SK-N-SH treated with all-trans-retinoic acid at 6 μM for 48 hours (cell line): ENCODE results near the gene GSN.

Experiments used
- ATAC-seq: fragments of 200-7000 bp; cut with Tn5 transposase; 3 replicates; pipeline ENCODE4 v1.9.1; 2020; ENCODE audit warnings: mild to moderate bottlenecking, moderate library complexity
- BACH2 ChIP-seq: fragments of 250-450 bp; sonication (Bioruptor Pico); IDR thresholded peaks from 2 replicates; pipeline ENCODE4 v1.9.0; 2021; ENCODE audit warnings: mild to moderate bottlenecking, borderline replicate concordance
- CREB5 ChIP-seq: fragments of 250-450 bp; sonication (Bioruptor Pico); IDR thresholded peaks from 2 replicates; pipeline ENCODE4 v1.5.1; 2020; ENCODE audit warnings: low read depth, mild to moderate bottlenecking, moderate library complexity
- CSDC2 ChIP-seq: fragments of 250-450 bp; sonication (Bioruptor Pico); IDR thresholded peaks from 2 replicates; pipeline ENCODE4 v1.5.0; 2020; ENCODE audit warnings: mild to moderate bottlenecking, moderate library complexity
- GLIS3 ChIP-seq: fragments of 250-450 bp; sonication (Bioruptor Pico); IDR thresholded peaks from 2 replicates; pipeline ENCODE4 v1.5.0; 2020; ENCODE audit warnings: mild to moderate bottlenecking, moderate library complexity
- ISL1 ChIP-seq: fragments of 250-450 bp; sonication (Bioruptor Pico); IDR thresholded peaks from 2 replicates; pipeline ENCODE4 v2.1.2; 2022; ENCODE audit warnings: mild to moderate bottlenecking, moderate library complexity
- OSR1 ChIP-seq: fragments of 250-450 bp; sonication (Bioruptor Pico); IDR thresholded peaks from 2 replicates; pipeline ENCODE4 v1.8.0; 2022; ENCODE audit warnings: moderate library complexity, mild to moderate bottlenecking, inconsistent platforms
- PATZ1 ChIP-seq: fragments of 250-450 bp; sonication (Bioruptor Pico); IDR thresholded peaks from 2 replicates; pipeline ENCODE4 v1.8.0; 2020; ENCODE audit warnings: mild to moderate bottlenecking, moderate library complexity, borderline replicate concordance
- PPARA ChIP-seq: fragments of 250-450 bp; sonication (Bioruptor Pico); IDR thresholded peaks from 2 replicates; pipeline ENCODE4 v1.5.0; 2020; ENCODE audit warnings: mild to moderate bottlenecking, borderline replicate concordance
- RARB ChIP-seq: fragments of 250-450 bp; sonication (Bioruptor Pico); IDR thresholded peaks from 2 replicates; pipeline ENCODE4 v1.8.0; 2021; ENCODE audit warnings: mild to moderate bottlenecking, moderate library complexity
- SNAI2 ChIP-seq: fragments of 250-450 bp; sonication (Bioruptor Pico); IDR thresholded peaks from 2 replicates; pipeline ENCODE4 v1.5.0; 2020; ENCODE audit warnings: mild to moderate bottlenecking, moderate library complexity
- TCF4 ChIP-seq: fragments of 250-450 bp; sonication (Bioruptor Pico); IDR thresholded peaks from 2 replicates; pipeline ENCODE4 v1.8.0; 2021; ENCODE audit warnings: mild to moderate bottlenecking, moderate library complexity, borderline replicate concordance
- ZC3H10 ChIP-seq: fragments of 250-450 bp; sonication (Bioruptor Pico); IDR thresholded peaks from 2 replicates; pipeline ENCODE4 v1.5.1; 2021; ENCODE audit warnings: mild to moderate bottlenecking, moderate library complexity
- ZFP3 ChIP-seq: fragments of 250-450 bp; sonication (Bioruptor Pico); IDR thresholded peaks from 2 replicates; pipeline ENCODE4 v1.5.0; 2020; ENCODE audit warnings: mild to moderate bottlenecking, moderate library complexity
- ZFP30 ChIP-seq: fragments of 450-650 bp; formaldehyde crosslinking; IDR thresholded peaks from 2 replicates; pipeline ENCODE4 v1.5.0; 2022; ENCODE audit warnings: mild to moderate bottlenecking, moderate library complexity
- ZNF70 ChIP-seq: fragments of 450-650 bp; formaldehyde crosslinking; IDR thresholded peaks from 2 replicates; pipeline ENCODE4 v1.5.0; 2020; ENCODE audit warnings: mild to moderate bottlenecking, moderate library complexity
- ZNF8 ChIP-seq: fragments of 450-650 bp; formaldehyde crosslinking; IDR thresholded peaks from 2 replicates; pipeline ENCODE4 v1.5.0; 2020; ENCODE audit warnings: mild to moderate bottlenecking, moderate library complexity
- TF ChIP-seq, protein P1 (sequence below): fragments of 250-450 bp; sonication (Bioruptor Pico); IDR thresholded peaks from 2 replicates; pipeline ENCODE4 v1.5.1; 2021; ENCODE audit warnings: mild to moderate bottlenecking, moderate library complexity
- TF ChIP-seq, protein P2 (sequence below): fragments of 250-450 bp; sonication (Bioruptor Pico); IDR thresholded peaks from 2 replicates; pipeline ENCODE4 v1.8.0; 2021; ENCODE audit warnings: low read depth, mild to moderate bottlenecking, moderate library complexity, borderline replicate concordance

GSN gene

DNA sequence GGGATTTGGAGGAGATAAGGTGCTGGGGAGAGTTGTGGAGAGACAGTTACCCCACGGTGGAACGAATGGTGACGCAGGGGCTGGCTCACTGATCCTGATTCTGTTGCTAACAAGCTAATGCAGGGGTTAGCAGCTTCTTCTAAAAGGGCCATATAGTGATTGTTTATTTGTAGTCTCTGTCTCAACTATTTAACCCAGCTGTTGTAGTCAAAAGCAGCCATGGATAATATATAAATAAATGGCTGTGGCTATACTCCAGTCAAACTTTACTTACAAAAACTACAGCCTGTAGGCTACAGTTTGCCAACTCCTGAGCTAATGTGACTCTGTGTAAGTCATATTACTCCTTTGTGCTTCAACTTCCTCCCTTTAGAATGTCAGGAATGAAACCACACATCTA, 80.3 kb downstream of the GSN start:
- TF ChIP-seq SNAI2 (CRISPR knock-in tag) (no peak), RARB (no peak), BACH2 (CRISPR knock-in tag) (no peak), ZC3H10 (CRISPR knock-in tag) (no peak), ZFP3 (CRISPR knock-in tag) (no peak), OSR1 (CRISPR knock-in tag) (no peak), PATZ1 (CRISPR knock-in tag) (no peak), CREB5 (CRISPR knock-in tag) (no peak), ZNF70 (CRISPR knock-in tag) (no peak), TCF4 (no peak)
- TF ChIP-seq, protein P1, sequence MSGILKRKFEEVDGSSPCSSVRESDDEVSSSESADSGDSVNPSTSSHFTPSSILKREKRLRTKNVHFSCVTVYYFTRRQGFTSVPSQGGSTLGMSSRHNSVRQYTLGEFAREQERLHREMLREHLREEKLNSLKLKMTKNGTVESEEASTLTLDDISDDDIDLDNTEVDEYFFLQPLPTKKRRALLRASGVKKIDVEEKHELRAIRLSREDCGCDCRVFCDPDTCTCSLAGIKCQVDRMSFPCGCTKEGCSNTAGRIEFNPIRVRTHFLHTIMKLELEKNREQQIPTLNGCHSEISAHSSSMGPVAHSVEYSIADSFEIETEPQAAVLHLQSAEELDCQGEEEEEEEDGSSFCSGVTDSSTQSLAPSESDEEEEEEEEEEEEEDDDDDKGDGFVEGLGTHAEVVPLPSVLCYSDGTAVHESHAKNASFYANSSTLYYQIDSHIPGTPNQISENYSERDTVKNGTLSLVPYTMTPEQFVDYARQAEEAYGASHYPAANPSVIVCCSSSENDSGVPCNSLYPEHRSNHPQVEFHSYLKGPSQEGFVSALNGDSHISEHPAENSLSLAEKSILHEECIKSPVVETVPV (CRISPR knock-in tag): no peak
- no peak for ATAC-seq

GRCh38 chr9:121349009-121349408, 81.0 kb downstream of the GSN start:
- ATAC-seq: no peak
- TF ChIP-seq CREB5 (CRISPR knock-in tag) (no peak), SNAI2 (CRISPR knock-in tag) (no peak), ZNF70 (CRISPR knock-in tag) (no peak), ZC3H10 (CRISPR knock-in tag) (no peak), GLIS3 (CRISPR knock-in tag) (no peak), BACH2 (CRISPR knock-in tag) (no peak), OSR1 (CRISPR knock-in tag) (no peak), CSDC2 (CRISPR knock-in tag) (no peak), ZFP3 (CRISPR knock-in tag) (no peak), PPARA (CRISPR knock-in tag) (no peak)
- TF ChIP-seq, protein P2, sequence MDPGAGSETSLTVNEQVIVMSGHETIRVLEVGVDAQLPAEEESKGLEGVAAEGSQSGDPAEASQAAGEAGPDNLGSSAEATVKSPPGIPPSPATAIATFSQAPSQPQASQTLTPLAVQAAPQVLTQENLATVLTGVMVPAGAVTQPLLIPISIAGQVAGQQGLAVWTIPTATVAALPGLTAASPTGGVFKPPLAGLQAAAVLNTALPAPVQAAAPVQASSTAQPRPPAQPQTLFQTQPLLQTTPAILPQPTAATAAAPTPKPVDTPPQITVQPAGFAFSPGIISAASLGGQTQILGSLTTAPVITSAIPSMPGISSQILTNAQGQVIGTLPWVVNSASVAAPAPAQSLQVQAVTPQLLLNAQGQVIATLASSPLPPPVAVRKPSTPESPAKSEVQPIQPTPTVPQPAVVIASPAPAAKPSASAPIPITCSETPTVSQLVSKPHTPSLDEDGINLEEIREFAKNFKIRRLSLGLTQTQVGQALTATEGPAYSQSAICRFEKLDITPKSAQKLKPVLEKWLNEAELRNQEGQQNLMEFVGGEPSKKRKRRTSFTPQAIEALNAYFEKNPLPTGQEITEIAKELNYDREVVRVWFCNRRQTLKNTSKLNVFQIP (CRISPR knock-in tag): no peak

- ATAC-seq: no peak
- no peak for TF ChIP-seq ISL1
- TF ChIP-seq ZFP30: no peak
- no peak for TF ChIP-seq SNAI2 (CRISPR knock-in tag)
- TF ChIP-seq ZFP3 (CRISPR knock-in tag): no peak
These were observed 82.1 kb downstream of the GSN start for GRCh38 chr9:121350036-121350435.

DNA sequence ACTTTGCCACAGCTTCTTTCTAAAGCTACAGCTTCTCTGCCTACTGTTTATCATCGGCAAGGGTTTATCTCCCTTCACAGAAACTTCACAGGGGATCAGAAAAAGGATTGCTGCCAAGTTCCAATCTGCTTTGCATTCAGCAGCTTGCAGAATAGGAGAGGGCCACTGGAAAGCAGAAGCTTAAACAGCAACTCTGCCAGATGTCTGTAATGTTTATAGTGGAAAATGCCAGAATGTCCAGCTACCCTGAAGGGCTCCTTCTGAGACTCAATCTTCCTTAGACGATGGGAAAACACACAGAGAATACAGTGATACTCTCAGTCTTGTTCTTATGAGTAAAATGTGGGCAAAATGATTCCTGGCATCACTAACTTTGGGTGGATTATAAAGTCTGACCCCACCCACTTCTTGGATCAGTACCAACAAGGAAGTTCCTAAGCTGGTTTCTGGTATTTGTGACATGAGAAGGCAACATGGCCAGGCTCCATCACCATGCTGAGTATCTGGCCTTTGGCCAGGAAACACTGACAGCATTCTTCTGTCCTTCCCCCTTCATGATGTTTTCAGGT, 83.1 kb downstream of the GSN start:
- ATAC-seq: peak; percentile 89

More for the DNA sequence above, 83.1 kb downstream of the GSN start:
- TF ChIP-seq TCF4 (peak; percentile 71), PPARA (CRISPR knock-in tag) (no peak), CSDC2 (CRISPR knock-in tag) (no peak), ZNF8 (CRISPR knock-in tag) (no peak), SNAI2 (CRISPR knock-in tag) (no peak), ZNF70 (CRISPR knock-in tag) (no peak), ISL1 (peak; percentile 38; the same call in 1 of the 2 replicates), ZFP30 (no peak)
